SK-N-SH treated with all-trans-retinoic acid at 6 μM for 48 hours (cell line): ENCODE data around the gene TMEM131L.
"Not testable (repeated sequence)": the region's sequence is repeated elsewhere in the genome, so short reads cannot be mapped to it uniquely, and the experiment has no call there.

Experiments used
- ATAC-seq: fragments of 200-7000 bp; cut with Tn5 transposase; 3 replicates; pipeline ENCODE4 v1.9.1; 2020; ENCODE audit warnings: mild to moderate bottlenecking, moderate library complexity
- BACH2 ChIP-seq: fragments of 250-450 bp; sonication (Bioruptor Pico); IDR thresholded peaks from 2 replicates; pipeline ENCODE4 v1.9.0; 2021; ENCODE audit warnings: mild to moderate bottlenecking, borderline replicate concordance
- CREB5 ChIP-seq: fragments of 250-450 bp; sonication (Bioruptor Pico); IDR thresholded peaks from 2 replicates; pipeline ENCODE4 v1.5.1; 2020; ENCODE audit warnings: low read depth, mild to moderate bottlenecking, moderate library complexity
- CSDC2 ChIP-seq: fragments of 250-450 bp; sonication (Bioruptor Pico); IDR thresholded peaks from 2 replicates; pipeline ENCODE4 v1.5.0; 2020; ENCODE audit warnings: mild to moderate bottlenecking, moderate library complexity
- CSRNP3 ChIP-seq: fragments of 250-450 bp; sonication (Bioruptor Pico); IDR thresholded peaks from 2 replicates; pipeline ENCODE4 v1.5.1; 2021; ENCODE audit warnings: mild to moderate bottlenecking, moderate library complexity
- GLIS3 ChIP-seq: fragments of 250-450 bp; sonication (Bioruptor Pico); IDR thresholded peaks from 2 replicates; pipeline ENCODE4 v1.5.0; 2020; ENCODE audit warnings: mild to moderate bottlenecking, moderate library complexity
- ISL1 ChIP-seq: fragments of 250-450 bp; sonication (Bioruptor Pico); IDR thresholded peaks from 2 replicates; pipeline ENCODE4 v2.1.2; 2022; ENCODE audit warnings: mild to moderate bottlenecking, moderate library complexity
- OSR1 ChIP-seq: fragments of 250-450 bp; sonication (Bioruptor Pico); IDR thresholded peaks from 2 replicates; pipeline ENCODE4 v1.8.0; 2022; ENCODE audit warnings: moderate library complexity, mild to moderate bottlenecking, inconsistent platforms
- POU6F1 ChIP-seq: fragments of 250-450 bp; sonication (Bioruptor Pico); IDR thresholded peaks from 2 replicates; pipeline ENCODE4 v1.8.0; 2021; ENCODE audit warnings: low read depth, mild to moderate bottlenecking, moderate library complexity, borderline replicate concordance
- PPARA ChIP-seq: fragments of 250-450 bp; sonication (Bioruptor Pico); IDR thresholded peaks from 2 replicates; pipeline ENCODE4 v1.5.0; 2020; ENCODE audit warnings: mild to moderate bottlenecking, borderline replicate concordance
- RARB ChIP-seq: fragments of 250-450 bp; sonication (Bioruptor Pico); IDR thresholded peaks from 2 replicates; pipeline ENCODE4 v1.8.0; 2021; ENCODE audit warnings: mild to moderate bottlenecking, moderate library complexity
- SNAI2 ChIP-seq: fragments of 250-450 bp; sonication (Bioruptor Pico); IDR thresholded peaks from 2 replicates; pipeline ENCODE4 v1.5.0; 2020; ENCODE audit warnings: mild to moderate bottlenecking, moderate library complexity
- TCF4 ChIP-seq: fragments of 250-450 bp; sonication (Bioruptor Pico); IDR thresholded peaks from 2 replicates; pipeline ENCODE4 v1.8.0; 2021; ENCODE audit warnings: mild to moderate bottlenecking, moderate library complexity, borderline replicate concordance
- TSHZ2 ChIP-seq: fragments of 250-450 bp; sonication (Bioruptor Pico); IDR thresholded peaks from 2 replicates; pipeline ENCODE4 v1.5.0; 2020; ENCODE audit warnings: mild to moderate bottlenecking, moderate library complexity
- ZC3H10 ChIP-seq: fragments of 250-450 bp; sonication (Bioruptor Pico); IDR thresholded peaks from 2 replicates; pipeline ENCODE4 v1.5.1; 2021; ENCODE audit warnings: mild to moderate bottlenecking, moderate library complexity
- ZFP3 ChIP-seq: fragments of 250-450 bp; sonication (Bioruptor Pico); IDR thresholded peaks from 2 replicates; pipeline ENCODE4 v1.5.0; 2020; ENCODE audit warnings: mild to moderate bottlenecking, moderate library complexity
- ZNF565 ChIP-seq: fragments of 450-650 bp; formaldehyde crosslinking; conservative IDR thresholded peaks from 2 replicates; pipeline ENCODE4 v1.5.0; 2020; ENCODE audit warnings: low read depth, mild to moderate bottlenecking, moderate library complexity
- ZNF70 ChIP-seq: fragments of 450-650 bp; formaldehyde crosslinking; IDR thresholded peaks from 2 replicates; pipeline ENCODE4 v1.5.0; 2020; ENCODE audit warnings: mild to moderate bottlenecking, moderate library complexity
- ZNF8 ChIP-seq: fragments of 450-650 bp; formaldehyde crosslinking; IDR thresholded peaks from 2 replicates; pipeline ENCODE4 v1.5.0; 2020; ENCODE audit warnings: mild to moderate bottlenecking, moderate library complexity

Gene TMEM131L

GRCh38 chr4:153465615-153466080 lies 512 bp upstream of the TMEM131L start (continued):
- peak; percentile 42; the same call in 1 of the 2 replicates for TF ChIP-seq CSDC2

- ATAC-seq, result peak; percentile 17
- no peak for TF ChIP-seq OSR1
- TF ChIP-seq ZNF8, result no peak
These were observed 1.1 kb downstream of the TMEM131L start for GRCh38 chr4:153466949-153467896.

GRCh38 chr4:153467897-153468262 lies 1.7 kb downstream of the TMEM131L start:
- no peak for ATAC-seq
- no peak for TF ChIP-seq GLIS3 (CRISPR knock-in tag)
- no peak for TF ChIP-seq CSRNP3 (CRISPR knock-in tag)
- no peak for TF ChIP-seq ZC3H10 (CRISPR knock-in tag)
- TF ChIP-seq ZNF8, result no peak
- no peak for TF ChIP-seq BACH2 (CRISPR knock-in tag)
- TF ChIP-seq RARB (CRISPR knock-in tag), result no peak
- TF ChIP-seq CSDC2, result no peak
- no peak for TF ChIP-seq ZNF565
- TF ChIP-seq PPARA, result no peak
- TF ChIP-seq OSR1, result no peak
- TF ChIP-seq ZNF70, result no peak
- no peak for TF ChIP-seq TSHZ2
- no peak for TF ChIP-seq ISL1 (CRISPR knock-in tag)
- TF ChIP-seq ZFP3, result no peak
- TF ChIP-seq TCF4, result no peak

- ATAC-seq, result no peak
- TF ChIP-seq ISL1 (CRISPR knock-in tag) (no peak), PPARA (no peak), CREB5 (no peak), ZNF565 (no peak), RARB (CRISPR knock-in tag) (no peak)
These were observed 2.4 kb downstream of the TMEM131L start for GRCh38 chr4:153468587-153468986.

GRCh38 chr4:153469031-153469430 lies 2.9 kb downstream of the TMEM131L start:
- ATAC-seq, result no peak
- TF ChIP-seq ZNF565 (no peak), BACH2 (CRISPR knock-in tag) (no peak), ZNF70 (no peak), GLIS3 (CRISPR knock-in tag) (no peak), ZFP3 (no peak), CSDC2 (no peak)

- not testable (repeated sequence) for ATAC-seq
These were observed 5.0 kb downstream of the TMEM131L start for GRCh38 chr4:153471071-153471697.

- ATAC-seq, result no peak
- no peak for TF ChIP-seq POU6F1 (CRISPR knock-in tag)
- no peak for TF ChIP-seq GLIS3 (CRISPR knock-in tag)
- TF ChIP-seq SNAI2 (CRISPR knock-in tag), result no peak
- TF ChIP-seq TSHZ2, result no peak
These were observed 5.5 kb downstream of the TMEM131L start for GRCh38 chr4:153471698-153472093.
